GM23338 (cell line): ENCODE results near the gene BHLHE41. TPM values are rescaled to one million over a fixed set of nuclear protein-coding genes. Genes with fewer than 3 reads are reported as not detected.

Experiments
- ATAC-seq: fragments of 200-7000 bp; cut with Tn5 transposase; 3 replicates; pipeline ENCODE4 v1.9.1; 2020
- DNase-seq: peaks from one replicate; pipeline ENCODE4 v3.0.0-alpha.2; 2015; ENCODE audit warnings: low spot score
- H2AFZ ChIP-seq: fragments of 200-600 bp; sonication (generic); 2 replicates; pipeline ENCODE4 v1.8.0; 2016; ENCODE audit warnings: antibody characterized with exemption, mild to moderate bottlenecking, moderate library complexity
- H3F3A ChIP-seq: fragments of 200-600 bp; sonication (generic); replicated peaks from 2 replicates; pipeline ENCODE4 v1.8.0; 2017; ENCODE audit warnings: antibody characterized with exemption, mixed run types, low read depth
- H3K27ac ChIP-seq: fragments of 200-600 bp; sonication (generic); 2 replicates; pipeline ENCODE4 v1.6.1; 2016; ENCODE audit warnings: low read depth
- H3K27me3 ChIP-seq: fragments of 200-600 bp; sonication (generic); 2 replicates; pipeline ENCODE4 v1.8.0; 2016; ENCODE audit warnings: mild to moderate bottlenecking, mixed run types, moderate library complexity; ENCODE audit not compliant: insufficient read depth
- H3K36me3 ChIP-seq: fragments of 200-600 bp; sonication (generic); 2 replicates; pipeline ENCODE4 v1.8.0; 2016; ENCODE audit warnings: mild to moderate bottlenecking; ENCODE audit not compliant: insufficient read depth
- H3K4me1 ChIP-seq: fragments of 200-600 bp; sonication (generic); 2 replicates; pipeline ENCODE4 v1.8.0; 2016; ENCODE audit warnings: mild to moderate bottlenecking, moderate library complexity; ENCODE audit not compliant: insufficient read depth
- H3K4me2 ChIP-seq: fragments of 200-600 bp; sonication (generic); 2 replicates; pipeline ENCODE4 v1.7.1; 2017; ENCODE audit warnings: mixed run types
- H3K4me3 ChIP-seq: fragments of 200-600 bp; sonication (generic); 2 replicates; pipeline ENCODE4 v1.6.1; 2016; ENCODE audit warnings: mixed run types
- H3K79me2 ChIP-seq: fragments of 200-600 bp; sonication (generic); replicated peaks from 2 replicates; pipeline ENCODE4 v1.8.0; 2017; ENCODE audit warnings: mild to moderate bottlenecking; ENCODE audit not compliant: insufficient read depth
- H3K9me2 ChIP-seq: fragments of 200-600 bp; sonication (generic); 2 replicates; pipeline ENCODE4 v1.8.0; 2017; ENCODE audit not compliant: insufficient read depth
- H4K20me1 ChIP-seq: fragments of 200-600 bp; sonication (generic); replicated peaks from 2 replicates; pipeline ENCODE4 v1.8.0; 2017; ENCODE audit warnings: mild to moderate bottlenecking; ENCODE audit not compliant: insufficient read depth
- H3K27ac Mint-ChIP-seq: 2 replicates; pipeline ENCODE4 v1.8.0; 2020; ENCODE audit warnings: inconsistent platforms, mild to moderate bottlenecking, moderate library complexity, mixed read lengths
- H3K27me3 Mint-ChIP-seq: 3 replicates; pipeline ENCODE4 v1.8.0; 2022; ENCODE audit warnings: low read depth, mild to moderate bottlenecking, moderate library complexity, mixed read lengths, inconsistent platforms; ENCODE audit not compliant: insufficient read depth, poor library complexity
- H3K36me3 Mint-ChIP-seq: 3 replicates; pipeline ENCODE4 v1.8.0; 2021; ENCODE audit warnings: low read depth, mild to moderate bottlenecking, inconsistent platforms, moderate library complexity, mixed read lengths
- H3K4me1 Mint-ChIP-seq: 3 replicates; pipeline ENCODE4 v1.8.0; 2020; ENCODE audit warnings: mild to moderate bottlenecking, inconsistent platforms, mixed read lengths
- H3K4me3 Mint-ChIP-seq: 3 replicates; pipeline ENCODE4 v1.8.0; 2021; ENCODE audit warnings: moderate library complexity, mild to moderate bottlenecking, inconsistent platforms, mixed read lengths
- H3K9me3 Mint-ChIP-seq: 3 replicates; pipeline ENCODE4 v1.8.0; 2020; ENCODE audit warnings: moderate library complexity, mild to moderate bottlenecking, inconsistent platforms, mixed read lengths
- CREB1 ChIP-seq: fragments of 250-450 bp; sonication (Bioruptor Pico); IDR thresholded peaks from 2 replicates; pipeline ENCODE4 v1.5.0; 2020; ENCODE audit warnings: low read depth, mild to moderate bottlenecking, moderate library complexity
- CTCF ChIP-seq, 2 experiments: fragments of 200-600 bp in 1 of 2; sonication (generic) in 1 of 2; conservative IDR thresholded peaks; 2 replicates each; pipeline versions ENCODE4 v1.5.1 to v1.6.1; 2016 to 2017; ENCODE audit warnings: antibody characterized with exemption in 2 of 2, low read depth in 2 of 2, mild to moderate bottlenecking in 2 of 2, moderate library complexity in 1 of 2
- ETS1 ChIP-seq: IDR thresholded peaks from 2 replicates; pipeline ENCODE4 v1.6.1; 2016; ENCODE audit warnings: antibody characterized with exemption
- EZH2 ChIP-seq: fragments of 200-600 bp; sonication (generic); IDR thresholded peaks from one replicate; pipeline ENCODE4 v1.8.0; 2017; ENCODE audit warnings: antibody characterized with exemption, mild to moderate bottlenecking, low read depth; ENCODE audit not compliant: unreplicated experiment
- EZH2phosphoT487 ChIP-seq: fragments of 200-600 bp; sonication (generic); IDR thresholded peaks from one replicate; pipeline ENCODE4 v1.8.1; 2018; ENCODE audit warnings: antibody characterized with exemption; ENCODE audit not compliant: unreplicated experiment
- JUNB ChIP-seq: IDR thresholded peaks from one replicate; pipeline ENCODE4 v1.6.1; 2016; ENCODE audit warnings: antibody characterized with exemption; ENCODE audit not compliant: unreplicated experiment
- NANOG ChIP-seq: IDR thresholded peaks from 2 replicates; pipeline ENCODE4 v1.6.1; 2016; ENCODE audit warnings: antibody characterized with exemption, borderline replicate concordance
- POLR2AphosphoS5 ChIP-seq: IDR thresholded peaks from 2 replicates; pipeline ENCODE4 v1.6.1; 2016; ENCODE audit warnings: antibody characterized with exemption, low read depth
- STAT1 ChIP-seq: IDR thresholded peaks from one replicate; pipeline ENCODE4 v1.6.1; 2016; ENCODE audit warnings: antibody characterized with exemption; ENCODE audit not compliant: unreplicated experiment
- ZNF331 ChIP-seq: fragments of 250-450 bp; sonication (Bioruptor Pico); IDR thresholded peaks from 2 replicates; pipeline ENCODE4 v1.5.0; 2020; ENCODE audit warnings: low read depth, mild to moderate bottlenecking, moderate library complexity
- polyA plus RNA-seq: library from polyadenylated mRNA; unstranded; fragments of >200 nt; fragmentation: Nextera tagmentation; extraction: Ambion mirVana; gene quantifications from 2 replicates; pipeline ENCODE4 v1.2.1, GENCODE V29; 2016
- total RNA-seq: library from RNA; depleted of rRNA; stranded (reverse); fragments of >200 nt; shearing (Covaris generic); gene quantifications from 2 replicates; pipeline ENCODE4 v1.2.3, GENCODE V29; 2014
- TF ChIP-seq, protein P1 (sequence below): fragments of 250-450 bp; sonication (Bioruptor Pico); IDR thresholded peaks from 2 replicates; pipeline ENCODE4 v1.5.0; 2020; ENCODE audit warnings: mild to moderate bottlenecking, moderate library complexity
- TF ChIP-seq, protein P2 (sequence below): IDR thresholded peaks from one replicate; pipeline ENCODE4 v1.6.1; 2018; ENCODE audit warnings: antibody characterized with exemption; ENCODE audit not compliant: unreplicated experiment

BHLHE41 gene
- total and polyA plus RNA-seq, 2 experiments from 2014 or later = 1.6 to 2.9 TPM

GRCh38 chr12:26080911-26081310, 43.9 kb downstream of the BHLHE41 start (continued):
- TF ChIP-seq, protein P1, sequence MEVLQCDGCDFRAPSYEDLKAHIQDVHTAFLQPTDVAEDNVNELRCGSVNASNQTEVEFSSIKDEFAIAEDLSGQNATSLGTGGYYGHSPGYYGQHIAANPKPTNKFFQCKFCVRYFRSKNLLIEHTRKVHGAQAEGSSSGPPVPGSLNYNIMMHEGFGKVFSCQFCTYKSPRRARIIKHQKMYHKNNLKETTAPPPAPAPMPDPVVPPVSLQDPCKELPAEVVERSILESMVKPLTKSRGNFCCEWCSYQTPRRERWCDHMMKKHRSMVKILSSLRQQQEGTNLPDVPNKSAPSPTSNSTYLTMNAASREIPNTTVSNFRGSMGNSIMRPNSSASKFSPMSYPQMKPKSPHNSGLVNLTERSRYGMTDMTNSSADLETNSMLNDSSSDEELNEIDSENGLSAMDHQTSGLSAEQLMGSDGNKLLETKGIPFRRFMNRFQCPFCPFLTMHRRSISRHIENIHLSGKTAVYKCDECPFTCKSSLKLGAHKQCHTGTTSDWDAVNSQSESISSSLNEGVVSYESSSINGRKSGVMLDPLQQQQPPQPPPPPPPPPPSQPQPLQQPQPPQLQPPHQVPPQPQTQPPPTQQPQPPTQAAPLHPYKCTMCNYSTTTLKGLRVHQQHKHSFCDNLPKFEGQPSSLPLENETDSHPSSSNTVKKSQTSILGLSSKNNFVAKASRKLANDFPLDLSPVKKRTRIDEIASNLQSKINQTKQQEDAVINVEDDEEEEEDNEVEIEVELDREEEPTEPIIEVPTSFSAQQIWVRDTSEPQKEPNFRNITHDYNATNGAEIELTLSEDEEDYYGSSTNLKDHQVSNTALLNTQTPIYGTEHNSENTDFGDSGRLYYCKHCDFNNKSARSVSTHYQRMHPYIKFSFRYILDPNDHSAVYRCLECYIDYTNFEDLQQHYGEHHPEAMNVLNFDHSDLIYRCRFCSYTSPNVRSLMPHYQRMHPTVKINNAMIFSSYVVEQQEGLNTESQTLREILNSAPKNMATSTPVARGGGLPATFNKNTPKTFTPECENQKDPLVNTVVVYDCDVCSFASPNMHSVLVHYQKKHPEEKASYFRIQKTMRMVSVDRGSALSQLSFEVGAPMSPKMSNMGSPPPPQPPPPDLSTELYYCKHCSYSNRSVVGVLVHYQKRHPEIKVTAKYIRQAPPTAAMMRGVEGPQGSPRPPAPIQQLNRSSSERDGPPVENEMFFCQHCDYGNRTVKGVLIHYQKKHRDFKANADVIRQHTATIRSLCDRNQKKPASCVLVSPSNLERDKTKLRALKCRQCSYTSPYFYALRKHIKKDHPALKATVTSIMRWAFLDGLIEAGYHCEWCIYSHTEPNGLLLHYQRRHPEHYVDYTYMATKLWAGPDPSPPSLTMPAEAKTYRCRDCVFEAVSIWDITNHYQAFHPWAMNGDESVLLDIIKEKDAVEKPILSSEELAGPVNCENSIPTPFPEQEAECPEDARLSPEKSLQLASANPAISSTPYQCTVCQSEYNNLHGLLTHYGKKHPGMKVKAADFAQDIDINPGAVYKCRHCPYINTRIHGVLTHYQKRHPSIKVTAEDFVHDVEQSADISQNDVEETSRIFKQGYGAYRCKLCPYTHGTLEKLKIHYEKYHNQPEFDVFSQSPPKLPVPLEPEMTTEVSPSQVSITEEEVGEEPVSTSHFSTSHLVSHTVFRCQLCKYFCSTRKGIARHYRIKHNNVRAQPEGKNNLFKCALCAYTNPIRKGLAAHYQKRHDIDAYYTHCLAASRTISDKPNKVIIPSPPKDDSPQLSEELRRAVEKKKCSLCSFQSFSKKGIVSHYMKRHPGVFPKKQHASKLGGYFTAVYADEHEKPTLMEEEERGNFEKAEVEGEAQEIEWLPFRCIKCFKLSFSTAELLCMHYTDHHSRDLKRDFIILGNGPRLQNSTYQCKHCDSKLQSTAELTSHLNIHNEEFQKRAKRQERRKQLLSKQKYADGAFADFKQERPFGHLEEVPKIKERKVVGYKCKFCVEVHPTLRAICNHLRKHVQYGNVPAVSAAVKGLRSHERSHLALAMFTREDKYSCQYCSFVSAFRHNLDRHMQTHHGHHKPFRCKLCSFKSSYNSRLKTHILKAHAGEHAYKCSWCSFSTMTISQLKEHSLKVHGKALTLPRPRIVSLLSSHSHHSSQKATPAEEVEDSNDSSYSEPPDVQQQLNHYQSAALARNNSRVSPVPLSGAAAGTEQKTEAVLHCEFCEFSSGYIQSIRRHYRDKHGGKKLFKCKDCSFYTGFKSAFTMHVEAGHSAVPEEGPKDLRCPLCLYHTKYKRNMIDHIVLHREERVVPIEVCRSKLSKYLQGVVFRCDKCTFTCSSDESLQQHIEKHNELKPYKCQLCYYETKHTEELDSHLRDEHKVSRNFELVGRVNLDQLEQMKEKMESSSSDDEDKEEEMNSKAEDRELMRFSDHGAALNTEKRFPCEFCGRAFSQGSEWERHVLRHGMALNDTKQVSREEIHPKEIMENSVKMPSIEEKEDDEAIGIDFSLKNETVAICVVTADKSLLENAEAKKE (CRISPR knock-in tag) = no peak
- TF ChIP-seq STAT1 (no peak), POLR2AphosphoS5 (no peak), ETS1 (no peak), NANOG (no peak), ZNF331 (CRISPR knock-in tag) (no peak)

DNA sequence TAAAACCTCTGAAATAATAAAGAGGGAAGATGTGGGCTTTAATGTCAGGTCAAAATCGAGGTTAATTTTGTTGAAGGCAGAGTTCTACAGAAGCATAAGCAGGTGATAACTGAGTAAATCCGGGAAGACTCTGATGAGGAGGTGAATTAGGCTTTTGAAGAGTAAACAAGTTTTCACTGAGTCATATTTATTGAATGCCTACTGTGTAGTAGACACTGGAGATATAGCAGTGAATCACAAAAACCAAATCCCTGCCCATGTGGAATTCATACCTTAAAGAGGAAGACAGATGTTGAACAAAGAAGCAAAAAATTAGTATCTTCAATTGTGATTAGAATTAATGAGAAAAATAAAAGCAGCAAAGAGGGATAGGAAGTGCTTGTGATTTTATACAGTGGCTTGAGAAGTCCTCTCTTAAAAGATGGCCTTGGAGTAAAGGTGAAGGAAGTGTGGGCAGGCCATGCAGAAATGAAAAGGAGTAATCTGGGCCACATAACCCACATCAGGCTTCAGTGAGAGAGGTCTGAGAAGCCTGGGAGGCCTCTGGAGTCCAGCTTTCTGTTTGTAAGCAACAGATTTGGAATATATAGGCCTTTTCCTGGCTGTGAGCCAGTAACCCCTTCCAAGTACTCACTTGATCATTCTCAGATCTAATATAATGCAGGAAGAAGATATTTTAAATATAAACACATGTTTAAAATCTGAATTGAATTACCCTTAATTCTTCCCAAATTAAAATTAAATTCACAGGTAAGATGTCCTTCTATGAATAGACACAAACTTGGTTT, 46.7 kb downstream of the BHLHE41 start:
- H3K27me3 Mint-ChIP-seq = no peaks in the 10 kb centered on the region
- Histone ChIP-seq H3K4me1 (no peaks in the 10 kb centered on the region), H3K9me2 (no peaks in the 10 kb centered on the region), H2AFZ (no peak overlapping the region), H3K27me3 (no peaks in the 10 kb centered on the region), H3F3A (no peaks in the 10 kb centered on the region), H3K36me3 (no peaks in the 10 kb centered on the region), H3K27ac (no peak overlapping the region), H3K4me2 (no peak overlapping the region), H3K79me2 (no peaks in the 10 kb centered on the region), H3K4me3 (no peak overlapping the region), H4K20me1 (no peaks in the 10 kb centered on the region)
- peaks cover 11% of the 10 kb centered on the region for H3K36me3 Mint-ChIP-seq
- no peaks in the 10 kb centered on the region for H3K4me1 Mint-ChIP-seq
- no peak for DNase-seq
- H3K9me3 Mint-ChIP-seq = peaks cover 19% of the 10 kb centered on the region
- H3K4me3 Mint-ChIP-seq = no peak overlapping the region
- ATAC-seq = no peak
- no peak overlapping the region for H3K27ac Mint-ChIP-seq
- TF ChIP-seq CTCF (conservative IDR thresholded peaks at IDR 0.05; ENCODE audit: low read depth in 2 of 2) = no peak
- TF ChIP-seq EZH2phosphoT487 = no peak
- TF ChIP-seq CREB1 (CRISPR knock-in tag) = no peak
- no peak for TF ChIP-seq JUNB
- TF ChIP-seq, protein P2, sequence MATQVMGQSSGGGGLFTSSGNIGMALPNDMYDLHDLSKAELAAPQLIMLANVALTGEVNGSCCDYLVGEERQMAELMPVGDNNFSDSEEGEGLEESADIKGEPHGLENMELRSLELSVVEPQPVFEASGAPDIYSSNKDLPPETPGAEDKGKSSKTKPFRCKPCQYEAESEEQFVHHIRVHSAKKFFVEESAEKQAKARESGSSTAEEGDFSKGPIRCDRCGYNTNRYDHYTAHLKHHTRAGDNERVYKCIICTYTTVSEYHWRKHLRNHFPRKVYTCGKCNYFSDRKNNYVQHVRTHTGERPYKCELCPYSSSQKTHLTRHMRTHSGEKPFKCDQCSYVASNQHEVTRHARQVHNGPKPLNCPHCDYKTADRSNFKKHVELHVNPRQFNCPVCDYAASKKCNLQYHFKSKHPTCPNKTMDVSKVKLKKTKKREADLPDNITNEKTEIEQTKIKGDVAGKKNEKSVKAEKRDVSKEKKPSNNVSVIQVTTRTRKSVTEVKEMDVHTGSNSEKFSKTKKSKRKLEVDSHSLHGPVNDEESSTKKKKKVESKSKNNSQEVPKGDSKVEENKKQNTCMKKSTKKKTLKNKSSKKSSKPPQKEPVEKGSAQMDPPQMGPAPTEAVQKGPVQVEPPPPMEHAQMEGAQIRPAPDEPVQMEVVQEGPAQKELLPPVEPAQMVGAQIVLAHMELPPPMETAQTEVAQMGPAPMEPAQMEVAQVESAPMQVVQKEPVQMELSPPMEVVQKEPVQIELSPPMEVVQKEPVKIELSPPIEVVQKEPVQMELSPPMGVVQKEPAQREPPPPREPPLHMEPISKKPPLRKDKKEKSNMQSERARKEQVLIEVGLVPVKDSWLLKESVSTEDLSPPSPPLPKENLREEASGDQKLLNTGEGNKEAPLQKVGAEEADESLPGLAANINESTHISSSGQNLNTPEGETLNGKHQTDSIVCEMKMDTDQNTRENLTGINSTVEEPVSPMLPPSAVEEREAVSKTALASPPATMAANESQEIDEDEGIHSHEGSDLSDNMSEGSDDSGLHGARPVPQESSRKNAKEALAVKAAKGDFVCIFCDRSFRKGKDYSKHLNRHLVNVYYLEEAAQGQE = no peak
- TF ChIP-seq EZH2 = no peak
